Omental fat pad (tissue), 4 donors: ENCODE data around the gene TBC1D4. TPM values are rescaled to one million over a fixed set of nuclear protein-coding genes. Genes with fewer than 3 reads are reported as not detected.
A peak's percentile ranks its signal among the peaks of the same experiment; 100 is the strongest.

Experiments used
- ATAC-seq: fragments of 150-250 bp; one replicate; pipeline ENCODE4 v1.9.1; 2016; ENCODE audit warnings: mild to moderate bottlenecking, moderate library complexity; ENCODE audit not compliant: low FRiP score
- DNase-seq: peaks from one replicate; pipeline ENCODE4 v3.0.0-alpha.2; 2019; ENCODE audit warnings: low spot score
- total RNA-seq, 4 donors: library from RNA; depleted of rRNA; stranded (reverse); fragments of >200 nt; gene quantifications; one replicate each; pipeline ENCODE4 v1.1.0, GENCODE V29; 2016
- TF ChIP-seq, protein P1 (sequence below), 3 donors: fragments of 450-650 bp; IDR thresholded peaks; one replicate each; pipeline ENCODE4 v1.5.1; 2016 to 2017; ENCODE audit warnings: antibody characterized with exemption in 3 of 3, mild to moderate bottlenecking in 3 of 3, moderate library complexity in 2 of 3

TBC1D4 gene
- total RNA-seq, 4 donors from 2014 or later: 24.7 to 55.1 (median 39.2) TPM

DNA sequence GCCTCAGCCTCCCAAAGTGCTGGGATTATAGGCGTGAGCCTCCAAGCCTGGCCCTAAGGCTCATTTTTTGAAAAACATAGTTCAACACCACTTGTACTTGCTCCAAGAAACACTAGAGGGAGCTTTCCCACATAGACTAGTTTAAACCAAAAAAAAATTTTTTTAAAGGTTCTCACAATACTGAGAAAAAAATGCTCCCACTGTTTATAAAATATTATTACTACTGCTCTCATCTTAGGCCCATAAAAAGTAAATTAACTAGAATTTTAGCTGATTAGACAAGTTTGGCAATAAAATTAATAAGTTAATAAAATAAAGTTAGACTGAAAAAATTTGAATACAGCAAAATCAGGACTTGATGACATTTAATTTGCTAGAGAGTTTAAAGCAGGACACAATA is 109.5 kb downstream of the TBC1D4 start:
- TF ChIP-seq, protein P1, sequence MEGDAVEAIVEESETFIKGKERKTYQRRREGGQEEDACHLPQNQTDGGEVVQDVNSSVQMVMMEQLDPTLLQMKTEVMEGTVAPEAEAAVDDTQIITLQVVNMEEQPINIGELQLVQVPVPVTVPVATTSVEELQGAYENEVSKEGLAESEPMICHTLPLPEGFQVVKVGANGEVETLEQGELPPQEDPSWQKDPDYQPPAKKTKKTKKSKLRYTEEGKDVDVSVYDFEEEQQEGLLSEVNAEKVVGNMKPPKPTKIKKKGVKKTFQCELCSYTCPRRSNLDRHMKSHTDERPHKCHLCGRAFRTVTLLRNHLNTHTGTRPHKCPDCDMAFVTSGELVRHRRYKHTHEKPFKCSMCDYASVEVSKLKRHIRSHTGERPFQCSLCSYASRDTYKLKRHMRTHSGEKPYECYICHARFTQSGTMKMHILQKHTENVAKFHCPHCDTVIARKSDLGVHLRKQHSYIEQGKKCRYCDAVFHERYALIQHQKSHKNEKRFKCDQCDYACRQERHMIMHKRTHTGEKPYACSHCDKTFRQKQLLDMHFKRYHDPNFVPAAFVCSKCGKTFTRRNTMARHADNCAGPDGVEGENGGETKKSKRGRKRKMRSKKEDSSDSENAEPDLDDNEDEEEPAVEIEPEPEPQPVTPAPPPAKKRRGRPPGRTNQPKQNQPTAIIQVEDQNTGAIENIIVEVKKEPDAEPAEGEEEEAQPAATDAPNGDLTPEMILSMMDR (IDR thresholded peaks at IDR 0.05): peak in 1 of 3 donors; percentile 25
- ATAC-seq (peak; percentile 71), DNase-seq (no peak)

DNA sequence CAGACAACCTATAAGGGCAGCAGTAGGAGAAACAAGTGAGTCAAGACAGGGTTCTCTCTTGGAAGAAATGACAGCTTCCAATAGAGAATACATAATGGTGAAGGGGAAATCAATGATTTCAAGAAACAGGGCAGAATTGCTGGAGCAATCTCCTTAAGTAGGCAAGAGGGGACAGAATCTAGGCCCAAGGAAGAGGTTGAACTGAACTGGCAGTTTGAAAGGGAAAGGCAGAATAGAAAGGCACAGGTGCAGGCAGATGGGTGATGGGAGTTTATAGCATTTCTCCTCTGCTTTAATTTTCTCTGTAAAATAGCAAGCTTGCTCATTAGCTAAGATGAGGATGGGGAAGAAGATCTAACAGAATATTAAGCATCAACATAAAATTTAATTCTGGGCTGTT is 110.8 kb downstream of the TBC1D4 start:
- DNase-seq (no peak), ATAC-seq (no peak)
- TF ChIP-seq, protein P1 (IDR thresholded peaks at IDR 0.05): no peak

DNA sequence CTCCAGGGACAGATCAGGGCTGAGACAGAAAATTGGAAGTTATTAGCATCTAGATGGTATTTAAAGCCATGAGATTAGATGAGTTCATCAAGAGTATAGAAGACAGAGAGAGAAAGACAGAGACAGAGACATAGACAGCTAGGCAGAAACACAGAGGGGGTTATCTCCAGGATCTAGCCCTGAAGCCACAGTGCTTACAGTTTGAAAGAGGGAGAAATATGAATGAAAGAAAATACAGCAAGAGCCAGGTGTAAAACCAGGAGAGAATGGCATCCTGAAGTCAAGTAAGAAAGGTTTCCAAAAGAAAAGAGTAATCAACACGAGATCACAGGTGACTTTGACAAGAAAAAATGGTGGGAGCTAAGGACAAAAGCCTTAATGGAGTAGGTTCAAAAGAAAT is 111.2 kb downstream of the TBC1D4 start:
- TF ChIP-seq, protein P1 (IDR thresholded peaks at IDR 0.05): no peak
- no peak for DNase-seq
- no peak for ATAC-seq

DNA sequence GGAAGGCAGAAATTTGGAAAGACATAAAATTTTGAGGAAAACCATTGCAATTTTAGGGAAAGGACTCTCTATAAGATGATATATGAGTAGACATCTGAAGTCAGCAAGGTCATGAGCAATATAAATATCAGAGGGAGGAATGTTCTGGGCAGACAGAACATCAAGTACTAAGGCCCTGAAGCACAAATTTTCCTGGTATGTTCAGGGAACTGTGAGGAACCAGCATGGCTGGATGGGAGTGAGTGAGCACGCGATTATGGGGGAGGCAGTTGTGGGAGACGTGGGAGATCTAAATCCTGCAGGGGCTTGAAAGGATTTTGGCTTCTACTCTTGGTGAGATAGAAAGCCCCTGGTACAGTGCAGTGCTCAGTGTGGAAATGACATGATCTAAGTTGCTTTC is 112.0 kb downstream of the TBC1D4 start:
- TF ChIP-seq, protein P1 (IDR thresholded peaks at IDR 0.05): no peak
- DNase-seq: no peak
- ATAC-seq: no peak

DNA sequence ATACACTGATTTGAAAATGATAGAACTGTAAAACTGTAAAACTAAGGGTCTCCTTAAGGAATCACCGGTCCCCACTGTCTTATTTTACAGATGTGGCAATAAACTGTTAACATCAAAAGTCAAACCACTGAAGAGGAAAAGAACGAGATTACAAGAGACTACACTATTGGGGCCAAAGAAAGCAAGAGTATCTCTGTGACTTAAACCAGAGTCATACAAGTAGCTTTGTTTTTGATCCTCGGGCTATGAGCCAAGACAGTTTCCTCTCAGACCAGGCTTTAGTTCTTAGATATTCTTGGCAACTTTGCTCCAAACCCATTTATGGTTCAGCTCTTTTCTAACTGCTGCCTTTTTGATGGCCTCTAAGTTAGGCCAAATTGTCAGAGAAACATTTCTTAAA is 113.8 kb downstream of the TBC1D4 start:
- DNase-seq (no peak), ATAC-seq (no peak)
- TF ChIP-seq, protein P1 (IDR thresholded peaks at IDR 0.05): no peak

DNA sequence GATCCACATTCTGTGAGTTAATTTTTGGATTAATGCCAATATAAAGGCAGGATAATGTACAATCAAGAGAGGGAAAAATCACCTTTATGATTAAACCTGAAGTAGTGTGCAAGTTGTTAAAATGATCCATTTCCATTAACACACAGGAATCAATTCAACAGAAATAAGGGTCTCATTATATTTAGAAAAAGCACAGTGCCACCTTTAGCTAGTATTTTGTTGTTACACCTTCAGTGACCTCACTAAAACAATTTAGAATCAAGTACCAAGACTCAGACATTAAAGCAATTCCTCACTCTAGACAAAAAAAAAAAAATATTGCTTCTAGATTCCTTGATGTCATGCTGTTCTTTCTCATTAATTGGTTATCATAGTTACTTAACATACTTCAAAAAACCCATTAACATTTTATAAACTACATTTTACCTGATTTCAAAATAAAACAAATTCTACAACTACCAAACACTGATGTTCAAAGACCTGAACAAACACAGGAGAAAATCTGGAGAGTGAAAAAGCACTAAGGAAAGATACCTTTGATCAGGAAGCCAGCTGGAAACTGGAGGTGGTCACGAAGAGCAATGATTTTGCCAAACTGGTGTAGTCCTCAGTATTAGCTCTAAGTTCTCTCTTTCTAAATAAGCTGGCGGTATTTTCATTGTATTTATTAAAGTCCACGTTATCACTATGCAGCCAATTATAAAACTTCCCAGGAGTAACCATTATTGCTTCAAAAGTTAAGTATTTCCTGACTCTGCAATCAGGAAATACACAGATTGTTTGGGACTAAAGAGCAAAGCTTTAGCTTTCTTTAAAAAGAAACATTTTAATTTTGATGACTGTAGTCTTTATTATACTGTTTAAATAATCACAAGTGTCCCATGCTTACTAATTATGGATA is 115.3 kb downstream of the TBC1D4 start:
- TF ChIP-seq, protein P1 (IDR thresholded peaks at IDR 0.05): no peak
- ATAC-seq (no peak), DNase-seq (no peak)

DNA sequence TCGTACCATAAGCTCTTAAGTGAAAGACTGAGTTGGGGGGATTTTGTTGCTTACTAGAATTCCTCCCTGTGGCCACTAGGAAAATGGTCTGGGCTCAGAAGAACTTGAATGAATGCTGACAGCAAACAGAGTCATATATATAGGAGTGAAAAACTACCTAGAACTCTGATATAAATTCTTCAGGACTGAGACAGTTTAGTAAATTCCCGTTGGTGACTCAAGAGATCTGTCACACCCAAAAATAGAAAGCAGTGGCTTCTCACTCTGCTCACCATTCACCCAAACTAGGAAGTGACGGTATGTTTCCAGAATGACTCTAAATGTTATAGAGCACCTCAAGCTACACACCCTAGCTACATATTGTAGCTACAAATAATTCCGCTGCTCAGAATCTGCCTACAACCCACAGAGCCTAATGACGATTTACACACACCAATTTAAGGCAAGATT is 116.2 kb downstream of the TBC1D4 start:
- ATAC-seq: no peak
- TF ChIP-seq, protein P1 (IDR thresholded peaks at IDR 0.05): no peak
- no peak for DNase-seq
